K562 (cell line): ENCODE measurements around the gene ERBB3. TPM values are rescaled to one million over a fixed set of nuclear protein-coding genes. Genes with fewer than 3 reads are reported as not detected.

Experiments
- ADNP ChIP-seq: fragments of 200-800 bp; sonication (Bioruptor generic); IDR thresholded peaks from 2 replicates; pipeline ENCODE4 v1.6.1; 2016; ENCODE audit warnings: missing genetic modification characterization, missing compliant biosample characterization
- ATF4 ChIP-seq: fragments of 450-650 bp; formaldehyde crosslinking; IDR thresholded peaks from 2 replicates; pipeline ENCODE4 v1.4.0; 2022; ENCODE audit warnings: mild to moderate bottlenecking, moderate library complexity
- BDP1 ChIP-seq: IDR thresholded peaks from 3 replicates; pipeline ENCODE4 v1.6.1; 2011; ENCODE audit not compliant: insufficient read length, insufficient read depth
- BRD9 ChIP-seq: fragments of 450-650 bp; IDR thresholded peaks from 2 replicates; pipeline ENCODE4 v1.6.1; 2018; ENCODE audit warnings: low read depth; ENCODE audit not compliant: partially characterized antibody
- CCAR2 ChIP-seq: fragments of 200-400 bp; formaldehyde crosslinking; IDR thresholded peaks from 2 replicates; pipeline ENCODE4 v1.6.1; 2017; ENCODE audit warnings: mild to moderate bottlenecking, low read depth, low read length
- CEBPG ChIP-seq, 3 experiments: fragments of 200-800 bp in 1 of 3; sonication (Bioruptor generic) in 1 of 3; sonication (generic) in 1 of 3; formaldehyde crosslinking in 1 of 3; IDR thresholded peaks in 2 of 3; conservative IDR thresholded peaks in 1 of 3; 2 replicates each; pipeline versions ENCODE4 v1.6.1 to v1.8.0; 2016 to 2022; ENCODE audit warnings: missing compliant biosample characterization in 2 of 3, missing genetic modification characterization in 2 of 3, mild to moderate bottlenecking in 1 of 3, missing genetic modification reagents in 1 of 3
- CHCHD3 ChIP-seq: fragments of 250-450 bp; sonication (Bioruptor Pico); IDR thresholded peaks from 2 replicates; pipeline ENCODE4 v2.1.2; 2022; ENCODE audit warnings: mild to moderate bottlenecking
- HINFP ChIP-seq: fragments of 450-650 bp; conservative IDR thresholded peaks from 2 replicates; pipeline ENCODE4 v1.6.1; 2016; ENCODE audit warnings: missing genetic modification characterization, low read depth, mild to moderate bottlenecking, control low read depth, missing compliant biosample characterization
- ILF3 ChIP-seq: fragments of 450-650 bp; IDR thresholded peaks from 2 replicates; pipeline ENCODE4 v1.6.1; 2018; ENCODE audit warnings: antibody characterized with exemption, mild to moderate bottlenecking, moderate library complexity, borderline replicate concordance
- KLF10 ChIP-seq: fragments of 250-450 bp; sonication (Bioruptor Pico); IDR thresholded peaks from 2 replicates; pipeline ENCODE4 v1.6.1; 2021; ENCODE audit warnings: matching md5 sums
- MAFK ChIP-seq: IDR thresholded peaks from 2 replicates; pipeline ENCODE4 v1.6.1; 2011; ENCODE audit warnings: low read length, improper control_type of control experiment
- MBD1 ChIP-seq: fragments of 250-450 bp; sonication (Bioruptor Pico); IDR thresholded peaks from 2 replicates; pipeline ENCODE4 v1.8.0; 2022; ENCODE audit warnings: inconsistent platforms
- PML ChIP-seq: IDR thresholded peaks from 2 replicates; pipeline ENCODE4 v1.6.1; 2012; ENCODE audit warnings: low read length, inconsistent platforms
- SIN3B ChIP-seq: fragments of 450-650 bp; IDR thresholded peaks from 2 replicates; pipeline ENCODE4 v1.6.1; 2017; ENCODE audit warnings: low read depth, mild to moderate bottlenecking, moderate library complexity
- SLC30A9 ChIP-seq: fragments of 250-450 bp; sonication (Bioruptor Pico); IDR thresholded peaks from 2 replicates; pipeline ENCODE4 v1.8.0; 2022; ENCODE audit warnings: mild to moderate bottlenecking, moderate library complexity
- SRSF3 ChIP-seq: fragments of 200-400 bp; formaldehyde crosslinking; IDR thresholded peaks from 2 replicates; pipeline ENCODE4 v1.6.1; 2016; ENCODE audit warnings: mild to moderate bottlenecking, low read length, moderate library complexity; ENCODE audit not compliant: insufficient read depth
- TBP ChIP-seq: optimal IDR thresholded peaks from 2 replicates; pipeline ENCODE3; 2011; ENCODE audit warnings: low read depth, low read length, improper control_type of control experiment
- TEAD4 ChIP-seq, 2 experiments: sonication (generic) in 1 of 2; formaldehyde crosslinking in 1 of 2; IDR thresholded peaks; 2 replicates each; pipeline versions ENCODE4 v1.6.1 to v1.8.0; 2012 to 2022; ENCODE audit warnings: borderline replicate concordance in 1 of 2, inconsistent platforms in 1 of 2, low read length in 1 of 2, mild to moderate bottlenecking in 1 of 2, missing genetic modification reagents in 1 of 2
- TSC22D4 ChIP-seq: fragments of 450-650 bp; IDR thresholded peaks from 2 replicates; pipeline ENCODE4 v1.6.1; 2016; ENCODE audit warnings: missing genetic modification characterization, missing biosample characterization, control low read depth
- ZNF217 ChIP-seq: sonication (generic); formaldehyde crosslinking; IDR thresholded peaks from 2 replicates; pipeline ENCODE4 v1.8.0; 2022; ENCODE audit warnings: mild to moderate bottlenecking, missing genetic modification reagents
- polyA plus RNA-seq, 8 experiments: library from polyadenylated mRNA; depleted of rRNA in 4 of 8; stranded (reverse) in 5 of 8; unstranded in 3 of 8; fragments of >200 nt; fragmentation: Nextera tagmentation in 2 of 8; fragmentation: Illumina TruSeq in 1 of 8; extraction: Ambion mirVana in 2 of 8; extraction: Trizol in 1 of 8; gene quantifications; 2 replicates each; pipeline versions ENCODE4 v1.2.1 to v1.2.3, GENCODE V29; 2011 to 2014; ENCODE audit warnings: inconsistent platforms in 1 of 8, missing spikeins in 1 of 8
- total RNA-seq, 7 experiments: library from RNA; depleted of rRNA in 6 of 7; stranded (reverse); fragments of >200 nt in 6 of 7; fragmentation: Illumina TruSeq in 2 of 7; extraction: Trizol in 2 of 7; gene quantifications; 2 replicates each; pipeline versions ENCODE4 v1.2.1 to v1.2.3, GENCODE V29; 2011 to 2021; ENCODE audit warnings: low replicate concordance in 1 of 7

ERBB3 gene
- total and polyA plus RNA-seq, 9 of the 15 experiments (the other 6 are each of a cell fraction or from before 2014, with no cell fraction given), result 1.5 to 5.4 (median 3.8) TPM

GRCh38 chr12:56104815-56105608 lies 25.0 kb downstream of the ERBB3 start (continued):
- TF ChIP-seq MAFK, result no peak
- TF ChIP-seq MBD1 (CRISPR knock-in tag), result no peak
- TF ChIP-seq TBP, result no peak
- no peak for TF ChIP-seq ADNP
- 0 out of 2 replicates have a peak, but pooled peaks have one; percentile 34 for TF ChIP-seq PML
- TF ChIP-seq TSC22D4 (tag), result no peak
- TF ChIP-seq BDP1, result no peak
- TF ChIP-seq CHCHD3, result no peak
- no peak for TF ChIP-seq HINFP (tag)
- TF ChIP-seq CCAR2, result no peak
- no peak for TF ChIP-seq ZNF217 (CRISPR knock-in tag)
- no peak for TF ChIP-seq SIN3B
- TF ChIP-seq ATF4 (CRISPR knock-in tag), result no peak
- TF ChIP-seq KLF10 (CRISPR knock-in tag), result no peak
- peak; percentile 16 for TF ChIP-seq BRD9
- no peak for TF ChIP-seq TEAD4 (IDR thresholded peaks at IDR 0.05; ENCODE audit: low read length)
- TF ChIP-seq TEAD4 (CRISPR knock-in tag; IDR thresholded peaks at IDR 0.05; ENCODE audit: borderline replicate concordance), result 0 out of 2 replicates have a peak, but pooled peaks have one; percentile 13
- TF ChIP-seq CEBPG (CRISPR knock-in tag; IDR thresholded peaks at IDR 0.05), result peak; percentile 1; the same call in 1 of the 2 replicates
- TF ChIP-seq CEBPG (tag; conservative IDR thresholded peaks at IDR 0.05 in 1 of 2, IDR thresholded peaks at IDR 0.05 in 1 of 2), result no peak
- TF ChIP-seq SLC30A9 (CRISPR knock-in tag), result no peak
- no peak for TF ChIP-seq SRSF3
- no peak for TF ChIP-seq ILF3
